HG02678 (cell line): ENCODE results near the gene PAK2.
"Not testable (repeated sequence)": the region's sequence is repeated elsewhere in the genome, so short reads cannot be mapped to it uniquely, and the experiment has no call there.

Experiments used
- ATAC-seq: cut with Tn5 transposase; IDR thresholded peaks from one replicate; pipeline ENCODE4 v1.9.1; 2021; ENCODE audit warnings: mild to moderate bottlenecking, moderate library complexity; ENCODE audit not compliant: unreplicated experiment

The PAK2 gene

GRCh38 chr3:196839351-196839750, 99.7 kb downstream of the PAK2 start:
- not testable (repeated sequence) for ATAC-seq

GRCh38 chr3:196842567-196843434, 103.1 kb downstream of the PAK2 start:
- no peak for ATAC-seq

GRCh38 chr3:196843435-196844110, 103.9 kb downstream of the PAK2 start:
- no peak for ATAC-seq

GRCh38 chr3:196844235-196845219, 104.9 kb downstream of the PAK2 start:
- not testable (repeated sequence) for ATAC-seq

GRCh38 chr3:196848375-196848774, 108.7 kb downstream of the PAK2 start:
- not testable (repeated sequence) for ATAC-seq

- ATAC-seq, result no peak
Measured at GRCh38 chr3:196849180-196849741, 109.6 kb downstream of the PAK2 start.

- ATAC-seq, result not testable (repeated sequence)
Measured at GRCh38 chr3:196863000-196863399, 123.3 kb downstream of the PAK2 start.

- no peak for ATAC-seq
Measured at GRCh38 chr3:196867155-196867506, 127.5 kb downstream of the PAK2 start.

GRCh38 chr3:196867507-196868296, 128.0 kb downstream of the PAK2 start, which contains the start of gene SENP5:
SENP5 (plus strand) TSS chr3:196867920; CDS start chr3:196885182, 17,262 bp downstream.
- ATAC-seq, result peak; percentile 90

GRCh38 chr3:196868297-196868661, 128.6 kb downstream of the PAK2 start:
- peak; percentile 20 for ATAC-seq

GRCh38 chr3:196872316-196872715, 132.7 kb downstream of the PAK2 start:
- ATAC-seq, result no peak

GRCh38 chr3:196874511-196875094, 134.9 kb downstream of the PAK2 start:
- ATAC-seq, result not testable (repeated sequence)

- no peak for ATAC-seq
Measured at GRCh38 chr3:196875258-196875657, 135.6 kb downstream of the PAK2 start.
